HepG2 (cell line): ENCODE data around the gene PPAN. TPM values are rescaled to one million over a fixed set of nuclear protein-coding genes. Genes with fewer than 3 reads are reported as not detected.

ENCODE experiments used
- CEBPZ ChIP-seq: IDR thresholded peaks from 2 replicates; pipeline ENCODE4 v1.6.1; 2012; ENCODE audit warnings: low read length, improper control_type of control experiment
- FOXK1 ChIP-seq: sonication (generic); formaldehyde crosslinking; IDR thresholded peaks from 2 replicates; pipeline ENCODE4 v1.4.0; 2020; ENCODE audit warnings: low read depth, missing genetic modification reagents, borderline replicate concordance
- KDM6A ChIP-seq: IDR thresholded peaks from 2 replicates; pipeline ENCODE4 v1.6.1; 2016; ENCODE audit warnings: low read depth
- KLF16 ChIP-seq, 2 experiments: sonication (generic) in 1 of 2; formaldehyde crosslinking in 1 of 2; IDR thresholded peaks; 2 replicates each; pipeline versions ENCODE4 v1.6.1 to v1.8.0; 2016 to 2023; ENCODE audit warnings: missing genetic modification reagents in 2 of 2, missing compliant biosample characterization in 1 of 2
- POLR2G ChIP-seq: fragments of 200-400 bp; formaldehyde crosslinking; IDR thresholded peaks from 2 replicates; pipeline ENCODE4 v1.6.1; 2018; ENCODE audit warnings: mild to moderate bottlenecking, low read depth, low read length, moderate library complexity
- ZNF138 ChIP-seq: sonication (generic); formaldehyde crosslinking; IDR thresholded peaks from 2 replicates; pipeline ENCODE4 v1.5.0; 2020; ENCODE audit warnings: mild to moderate bottlenecking, low read depth, missing genetic modification reagents
- ZNF235 ChIP-seq: sonication (generic); formaldehyde crosslinking; IDR thresholded peaks from 2 replicates; pipeline ENCODE4 v1.8.1; 2023; ENCODE audit warnings: mild to moderate bottlenecking, missing genetic modification reagents, borderline replicate concordance
- ZNF24 ChIP-seq: fragments of 450-650 bp; IDR thresholded peaks from 2 replicates; pipeline ENCODE4 v1.6.1; 2017; ENCODE audit warnings: antibody characterized with exemption, mild to moderate bottlenecking
- ZNF530 ChIP-seq: sonication (generic); formaldehyde crosslinking; IDR thresholded peaks from 2 replicates; pipeline ENCODE4 v1.5.0; 2020; ENCODE audit warnings: low read depth, mild to moderate bottlenecking, missing genetic modification reagents
- ZNF550 ChIP-seq: sonication (generic); formaldehyde crosslinking; IDR thresholded peaks from 2 replicates; pipeline ENCODE4 v1.4.0; 2020; ENCODE audit warnings: mild to moderate bottlenecking, missing genetic modification reagents, borderline replicate concordance
- ZNF720 ChIP-seq: sonication (generic); formaldehyde crosslinking; IDR thresholded peaks from 2 replicates; pipeline ENCODE4 v1.4.0; 2020; ENCODE audit warnings: missing genetic modification reagents
- polyA plus RNA-seq, 8 experiments: library from polyadenylated mRNA; depleted of rRNA in 3 of 8; stranded (reverse) in 7 of 8; unstranded in 1 of 8; fragments of >200 nt; fragmentation: Illumina TruSeq in 4 of 8; extraction: Trizol in 4 of 8; gene quantifications; 2 replicates each; pipeline versions ENCODE4 v1.2.1 to v1.2.3, GENCODE V29; 2011 to 2016; ENCODE audit warnings: low read depth in 4 of 8, missing spikeins in 1 of 8, mixed read lengths in 1 of 8; ENCODE audit not compliant: insufficient read depth in 1 of 8
- total RNA-seq, 5 experiments: library from RNA; depleted of rRNA; stranded (reverse); fragments of >200 nt; fragmentation: Illumina TruSeq; extraction: Trizol; gene quantifications; 2 replicates each; pipeline ENCODE4 v1.2.3, GENCODE V29; 2016; ENCODE audit warnings: low read depth in 1 of 5
- TF ChIP-seq, protein P1 (sequence below): sonication (generic); formaldehyde crosslinking; IDR thresholded peaks from 2 replicates; pipeline ENCODE4 v1.5.0; 2020; ENCODE audit warnings: missing genetic modification reagents
- TF ChIP-seq, protein P2 (sequence below): sonication (generic); formaldehyde crosslinking; IDR thresholded peaks from 2 replicates; pipeline ENCODE4 v1.4.0; 2020; ENCODE audit warnings: missing genetic modification reagents
- TF ChIP-seq, protein P3 (sequence below): sonication (generic); formaldehyde crosslinking; conservative IDR thresholded peaks from 2 replicates; pipeline ENCODE4 v1.4.0; 2020; ENCODE audit warnings: missing genetic modification reagents

PPAN gene
- total and polyA plus RNA-seq, 2 of the 13 experiments (the other 11 are each of a cell fraction or from before 2014, with no cell fraction given) = 36.2 to 41.9 TPM

DNA sequence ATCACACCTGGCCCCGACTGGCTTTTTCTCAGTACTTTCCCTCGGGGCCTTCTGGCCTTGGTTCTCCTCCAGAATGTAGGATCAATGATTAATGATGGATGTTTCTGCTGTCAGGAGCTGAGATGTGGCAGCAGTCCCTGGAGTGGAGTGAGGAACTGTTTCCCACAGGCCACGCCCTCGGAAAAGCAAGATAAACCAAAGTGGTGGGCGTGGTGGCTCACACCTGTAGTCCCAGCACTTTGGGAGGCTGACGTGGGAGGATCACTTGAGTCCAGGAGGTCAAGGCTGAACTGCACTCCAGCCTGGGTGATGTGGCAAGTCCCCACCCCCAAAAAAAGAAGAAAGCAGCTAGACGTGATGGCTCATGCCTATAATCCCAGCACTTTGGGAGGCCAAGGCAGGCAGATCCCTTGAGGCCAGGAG lies 27.1 kb upstream of the PPAN start (continued):
- TF ChIP-seq CEBPZ (no peak), ZNF530 (CRISPR knock-in tag) (no peak), ZNF235 (CRISPR knock-in tag) (no peak), KLF16 (CRISPR knock-in tag; IDR thresholded peaks at IDR 0.05) (no peak), KDM6A (CRISPR knock-in tag) (0 out of 2 replicates have a peak, but pooled peaks have one; percentile 23), FOXK1 (CRISPR knock-in tag) (no peak), ZNF138 (CRISPR knock-in tag) (no peak), POLR2G (no peak), ZNF720 (CRISPR knock-in tag) (no peak), ZNF24 (no peak), ZNF550 (CRISPR knock-in tag) (no peak)
- TF ChIP-seq, protein P1, sequence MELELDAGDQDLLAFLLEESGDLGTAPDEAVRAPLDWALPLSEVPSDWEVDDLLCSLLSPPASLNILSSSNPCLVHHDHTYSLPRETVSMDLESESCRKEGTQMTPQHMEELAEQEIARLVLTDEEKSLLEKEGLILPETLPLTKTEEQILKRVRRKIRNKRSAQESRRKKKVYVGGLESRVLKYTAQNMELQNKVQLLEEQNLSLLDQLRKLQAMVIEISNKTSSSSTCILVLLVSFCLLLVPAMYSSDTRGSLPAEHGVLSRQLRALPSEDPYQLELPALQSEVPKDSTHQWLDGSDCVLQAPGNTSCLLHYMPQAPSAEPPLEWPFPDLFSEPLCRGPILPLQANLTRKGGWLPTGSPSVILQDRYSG (CRISPR knock-in tag) = no peak
- TF ChIP-seq, protein P2, sequence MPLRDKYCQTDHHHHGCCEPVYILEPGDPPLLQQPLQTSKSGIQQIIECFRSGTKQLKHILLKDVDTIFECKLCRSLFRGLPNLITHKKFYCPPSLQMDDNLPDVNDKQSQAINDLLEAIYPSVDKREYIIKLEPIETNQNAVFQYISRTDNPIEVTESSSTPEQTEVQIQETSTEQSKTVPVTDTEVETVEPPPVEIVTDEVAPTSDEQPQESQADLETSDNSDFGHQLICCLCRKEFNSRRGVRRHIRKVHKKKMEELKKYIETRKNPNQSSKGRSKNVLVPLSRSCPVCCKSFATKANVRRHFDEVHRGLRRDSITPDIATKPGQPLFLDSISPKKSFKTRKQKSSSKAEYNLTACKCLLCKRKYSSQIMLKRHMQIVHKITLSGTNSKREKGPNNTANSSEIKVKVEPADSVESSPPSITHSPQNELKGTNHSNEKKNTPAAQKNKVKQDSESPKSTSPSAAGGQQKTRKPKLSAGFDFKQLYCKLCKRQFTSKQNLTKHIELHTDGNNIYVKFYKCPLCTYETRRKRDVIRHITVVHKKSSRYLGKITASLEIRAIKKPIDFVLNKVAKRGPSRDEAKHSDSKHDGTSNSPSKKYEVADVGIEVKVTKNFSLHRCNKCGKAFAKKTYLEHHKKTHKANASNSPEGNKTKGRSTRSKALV (CRISPR knock-in tag) = no peak
- TF ChIP-seq, protein P3, sequence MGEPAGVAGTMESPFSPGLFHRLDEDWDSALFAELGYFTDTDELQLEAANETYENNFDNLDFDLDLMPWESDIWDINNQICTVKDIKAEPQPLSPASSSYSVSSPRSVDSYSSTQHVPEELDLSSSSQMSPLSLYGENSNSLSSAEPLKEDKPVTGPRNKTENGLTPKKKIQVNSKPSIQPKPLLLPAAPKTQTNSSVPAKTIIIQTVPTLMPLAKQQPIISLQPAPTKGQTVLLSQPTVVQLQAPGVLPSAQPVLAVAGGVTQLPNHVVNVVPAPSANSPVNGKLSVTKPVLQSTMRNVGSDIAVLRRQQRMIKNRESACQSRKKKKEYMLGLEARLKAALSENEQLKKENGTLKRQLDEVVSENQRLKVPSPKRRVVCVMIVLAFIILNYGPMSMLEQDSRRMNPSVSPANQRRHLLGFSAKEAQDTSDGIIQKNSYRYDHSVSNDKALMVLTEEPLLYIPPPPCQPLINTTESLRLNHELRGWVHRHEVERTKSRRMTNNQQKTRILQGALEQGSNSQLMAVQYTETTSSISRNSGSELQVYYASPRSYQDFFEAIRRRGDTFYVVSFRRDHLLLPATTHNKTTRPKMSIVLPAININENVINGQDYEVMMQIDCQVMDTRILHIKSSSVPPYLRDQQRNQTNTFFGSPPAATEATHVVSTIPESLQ (CRISPR knock-in tag) = no peak
